OCI-LY3 (cell line): ENCODE data around the gene BID.

Source experiments
- H2AFZ ChIP-seq: fragments of 200-600, 300-600 bp; shearing (Covaris generic); 2 replicates; pipeline ENCODE4 v1.6.0; 2014; ENCODE audit warnings: antibody characterized with exemption, low read depth, low read length
- H3K27ac ChIP-seq: fragments of 200-600, 300-600 bp; sonication (generic); 2 replicates; pipeline ENCODE4 v1.5.1; 2014; ENCODE audit warnings: mild to moderate bottlenecking, low read length, moderate library complexity, mixed read lengths
- H3K27me3 ChIP-seq: fragments of 200-600, 300-600 bp; sonication (generic); 2 replicates; pipeline ENCODE4 v1.6.1; 2014; ENCODE audit warnings: low read depth, low read length, mixed read lengths
- H3K36me3 ChIP-seq: fragments of 200-600, 300-600 bp; sonication (generic); replicated peaks from 2 replicates; pipeline ENCODE3; 2014; ENCODE audit warnings: low read depth, low read length, mixed read lengths
- H3K4me1 ChIP-seq: fragments of 300-600, 200-600 bp; sonication (generic); 2 replicates; pipeline ENCODE4 v1.6.1; 2014; ENCODE audit warnings: low read length, mixed read lengths
- H3K4me2 ChIP-seq: fragments of 200-600, 300-600 bp; sonication (generic); 2 replicates; pipeline ENCODE4 v1.6.1; 2014; ENCODE audit warnings: low read length, mixed read lengths
- H3K4me3 ChIP-seq: fragments of 300-600, 200-600 bp; sonication (generic); 2 replicates; pipeline ENCODE4 v1.5.1; 2014; ENCODE audit warnings: antibody characterized with exemption, mild to moderate bottlenecking, low read length, moderate library complexity
- H3K79me2 ChIP-seq: fragments of 300-600, 200-600 bp; shearing (Covaris generic); 2 replicates; pipeline ENCODE4 v1.6.1; 2014; ENCODE audit warnings: mild to moderate bottlenecking, low read length, mixed read lengths
- H3K9ac ChIP-seq: fragments of 300-600, 200-600 bp; shearing (Covaris generic); 2 replicates; pipeline ENCODE4 v1.6.0; 2014; ENCODE audit warnings: mild to moderate bottlenecking, low read length, moderate library complexity
- H3K9me3 ChIP-seq: fragments of 200-600, 300-600 bp; shearing (Covaris generic); 2 replicates; pipeline ENCODE4 v1.6.1; 2014; ENCODE audit warnings: low read length, mixed read lengths; ENCODE audit not compliant: insufficient read depth
- H4K20me1 ChIP-seq: fragments of 200-600, 300-600 bp; sonication (generic); 2 replicates; pipeline ENCODE4 v1.6.1; 2016; ENCODE audit warnings: low read length, mixed read lengths; ENCODE audit not compliant: insufficient read depth
- EZH2phosphoT487 ChIP-seq: fragments of 200-600 bp; shearing (Covaris generic); IDR thresholded peaks from 2 replicates; pipeline ENCODE4 v1.6.1; 2018; ENCODE audit warnings: antibody characterized with exemption, mixed run types, low read depth
- TF ChIP-seq, protein P1 (sequence below): fragments of 200-600, 300-600 bp; sonication (generic); IDR thresholded peaks from 2 replicates; pipeline ENCODE4 v1.5.1; 2014; ENCODE audit warnings: antibody characterized with exemption, low read length, low read depth

BID gene

DNA sequence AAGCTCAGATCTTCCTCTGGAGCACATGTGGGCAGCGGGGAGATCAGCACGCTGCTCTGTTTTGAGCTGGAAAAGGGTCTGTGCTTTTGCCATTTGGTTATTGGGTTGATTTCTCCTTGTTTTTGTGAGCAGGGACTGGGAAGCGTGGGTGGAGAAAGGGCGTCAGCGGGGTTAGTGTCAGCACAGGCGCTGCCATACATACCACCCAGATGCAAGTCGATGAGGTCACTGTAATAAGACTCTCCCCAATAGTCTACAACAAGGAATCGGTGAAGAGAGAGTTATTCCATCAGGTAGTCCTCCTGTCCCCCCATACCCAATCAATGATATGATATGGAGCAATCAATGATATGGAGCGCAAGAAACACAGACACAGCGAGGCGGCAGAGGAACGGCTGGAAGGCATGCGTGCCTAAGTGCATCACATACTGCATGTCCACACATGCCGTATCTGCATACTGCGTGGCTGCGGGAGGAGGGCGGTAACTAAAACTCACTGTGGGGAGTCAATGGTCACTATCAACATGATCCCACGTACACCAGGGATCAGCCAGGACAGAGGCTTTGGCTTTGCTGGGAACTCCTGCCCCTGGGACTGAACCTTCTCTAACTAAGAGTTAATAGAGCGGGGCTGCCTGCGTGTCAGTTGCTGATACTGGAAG is 29.5 kb upstream of the BID start:
- H3K4me1 ChIP-seq: peaks cover 54% of the 10 kb centered on the region
- H3K9me3 ChIP-seq: no peaks in the 10 kb centered on the region
- no peak overlapping the region for H3K4me3 ChIP-seq
- H3K79me2 ChIP-seq: peaks cover 4% of the 10 kb centered on the region; the same call in 1 of the 2 replicates
- no peak overlapping the region for H3K9ac ChIP-seq
- H3K27me3 ChIP-seq: no peaks in the 10 kb centered on the region
- H4K20me1 ChIP-seq: no peaks in the 10 kb centered on the region
- no peak overlapping the region for H3K4me2 ChIP-seq
- peaks cover 62% of the 10 kb centered on the region for H3K36me3 ChIP-seq
- H3K27ac ChIP-seq: no peak overlapping the region
- no peak overlapping the region for H2AFZ ChIP-seq
- no peak for TF ChIP-seq EZH2phosphoT487
- TF ChIP-seq, protein P1, sequence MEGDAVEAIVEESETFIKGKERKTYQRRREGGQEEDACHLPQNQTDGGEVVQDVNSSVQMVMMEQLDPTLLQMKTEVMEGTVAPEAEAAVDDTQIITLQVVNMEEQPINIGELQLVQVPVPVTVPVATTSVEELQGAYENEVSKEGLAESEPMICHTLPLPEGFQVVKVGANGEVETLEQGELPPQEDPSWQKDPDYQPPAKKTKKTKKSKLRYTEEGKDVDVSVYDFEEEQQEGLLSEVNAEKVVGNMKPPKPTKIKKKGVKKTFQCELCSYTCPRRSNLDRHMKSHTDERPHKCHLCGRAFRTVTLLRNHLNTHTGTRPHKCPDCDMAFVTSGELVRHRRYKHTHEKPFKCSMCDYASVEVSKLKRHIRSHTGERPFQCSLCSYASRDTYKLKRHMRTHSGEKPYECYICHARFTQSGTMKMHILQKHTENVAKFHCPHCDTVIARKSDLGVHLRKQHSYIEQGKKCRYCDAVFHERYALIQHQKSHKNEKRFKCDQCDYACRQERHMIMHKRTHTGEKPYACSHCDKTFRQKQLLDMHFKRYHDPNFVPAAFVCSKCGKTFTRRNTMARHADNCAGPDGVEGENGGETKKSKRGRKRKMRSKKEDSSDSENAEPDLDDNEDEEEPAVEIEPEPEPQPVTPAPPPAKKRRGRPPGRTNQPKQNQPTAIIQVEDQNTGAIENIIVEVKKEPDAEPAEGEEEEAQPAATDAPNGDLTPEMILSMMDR: no peak

DNA sequence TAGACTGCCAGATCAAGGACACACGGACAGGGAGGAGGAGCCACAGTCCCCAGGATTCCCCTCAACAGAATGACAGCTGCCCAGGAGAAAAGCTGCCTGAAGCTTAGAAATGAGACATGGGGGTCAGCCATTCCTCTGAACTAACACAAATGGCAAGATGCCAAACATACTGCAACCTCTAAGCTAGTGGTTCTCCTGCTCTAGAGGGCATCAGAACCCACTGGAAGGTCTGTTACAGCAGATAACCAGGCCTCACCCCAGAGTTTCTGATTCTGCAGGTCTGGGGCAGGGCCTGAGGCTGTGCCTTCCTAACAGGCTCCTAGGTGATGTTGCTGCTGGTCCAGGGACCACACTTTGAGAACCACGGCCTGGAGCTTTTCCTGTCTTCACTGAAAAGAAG is 28.6 kb upstream of the BID start:
- peak overlapping the region; percentile 98 for H3K27ac ChIP-seq
- no peaks in the 10 kb centered on the region for H3K9me3 ChIP-seq
- H3K27me3 ChIP-seq: no peaks in the 10 kb centered on the region
- H3K4me1 ChIP-seq: peaks cover 63% of the 10 kb centered on the region
- peaks cover 5% of the 10 kb centered on the region for H3K79me2 ChIP-seq
- no peak overlapping the region; the same call in 1 of the 2 replicates for H3K9ac ChIP-seq
- H2AFZ ChIP-seq: no peak overlapping the region
- peaks cover 54% of the 10 kb centered on the region for H3K36me3 ChIP-seq
- H4K20me1 ChIP-seq: no peaks in the 10 kb centered on the region
- H3K4me3 ChIP-seq: no peak overlapping the region
- TF ChIP-seq EZH2phosphoT487: no peak
- TF ChIP-seq, protein P1: no peak
- H3K4me2 ChIP-seq: no peak overlapping the region

DNA sequence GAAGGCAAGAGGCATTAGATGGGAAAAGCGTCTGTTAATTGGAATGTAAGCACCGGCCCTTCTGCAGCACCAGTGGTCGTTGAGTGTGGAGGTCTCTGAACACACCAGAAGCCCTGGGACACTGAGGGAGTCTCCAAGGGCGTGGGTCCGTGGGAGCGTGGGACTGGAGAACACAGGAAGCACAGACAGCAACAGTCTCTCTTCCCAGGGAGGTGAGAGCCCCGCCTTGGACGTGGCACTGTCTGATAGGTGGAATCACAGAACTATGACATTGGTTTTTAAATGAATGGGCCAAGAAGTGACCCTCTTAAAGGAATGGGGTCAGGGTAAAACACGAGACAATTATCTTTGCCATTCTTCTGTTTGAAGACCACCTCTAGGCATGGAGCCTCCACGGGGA is 28.1 kb upstream of the BID start:
- H2AFZ ChIP-seq: no peak overlapping the region
- H3K79me2 ChIP-seq: peaks cover 9% of the 10 kb centered on the region
- H3K9me3 ChIP-seq: no peaks in the 10 kb centered on the region
- no peak overlapping the region for H3K4me3 ChIP-seq
- H3K4me1 ChIP-seq: peaks cover 67% of the 10 kb centered on the region
- H3K27me3 ChIP-seq: no peaks in the 10 kb centered on the region
- no peak overlapping the region for H3K4me2 ChIP-seq
- peaks cover 49% of the 10 kb centered on the region for H3K36me3 ChIP-seq
- no peak overlapping the region; the same call in 1 of the 2 replicates for H3K9ac ChIP-seq
- peak overlapping the region; percentile 98 for H3K27ac ChIP-seq
- H4K20me1 ChIP-seq: no peaks in the 10 kb centered on the region
- TF ChIP-seq, protein P1: no peak
- TF ChIP-seq EZH2phosphoT487: no peak

DNA sequence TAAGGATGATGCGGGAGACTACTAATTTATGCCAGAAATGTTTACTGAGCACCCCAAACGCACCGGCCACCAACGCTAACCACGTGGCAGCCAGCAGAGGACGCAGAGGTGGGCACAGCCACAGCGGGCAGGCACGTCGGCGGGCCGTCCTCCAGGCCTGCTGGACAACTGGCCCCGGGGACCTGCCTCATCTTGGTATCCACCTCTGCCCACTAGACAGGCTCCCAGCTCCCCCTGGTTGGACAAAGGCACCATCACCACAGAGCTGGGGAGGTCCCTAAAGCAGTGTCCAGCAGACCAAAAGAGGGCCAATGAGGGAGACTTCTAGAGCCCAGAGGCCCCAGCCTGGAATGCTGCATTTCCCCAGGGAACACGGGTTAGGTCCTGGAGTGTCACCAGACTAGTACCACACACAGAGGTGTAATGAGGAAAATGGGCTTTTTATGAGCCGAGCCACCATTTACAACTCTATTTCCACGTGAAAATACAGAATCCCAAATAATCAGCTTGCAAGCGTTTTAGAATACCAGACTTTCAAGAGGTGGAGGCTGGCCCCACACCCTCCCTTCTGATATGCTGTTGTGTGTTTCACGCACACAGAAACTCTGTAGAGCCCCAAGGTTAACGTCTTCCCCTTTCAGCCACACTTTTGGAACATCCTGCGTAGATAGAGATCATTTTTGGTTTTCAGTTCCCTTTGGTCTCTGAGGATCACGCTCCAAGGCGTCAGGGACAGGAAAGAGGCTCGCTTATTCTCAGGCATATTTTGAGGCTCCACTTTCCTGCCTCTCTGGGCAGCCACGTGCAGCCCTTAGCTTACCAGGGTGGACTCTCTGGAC is 23.7 kb upstream of the BID start:
- H3K4me3 ChIP-seq: peak overlapping the region; percentile 45
- H3K27me3 ChIP-seq: no peaks in the 10 kb centered on the region
- peak overlapping the region; percentile 98 for H3K27ac ChIP-seq
- no peak overlapping the region for H2AFZ ChIP-seq
- peaks cover 25% of the 10 kb centered on the region for H3K79me2 ChIP-seq
- peaks cover 96% of the 10 kb centered on the region for H3K4me1 ChIP-seq
- H4K20me1 ChIP-seq: no peaks in the 10 kb centered on the region
- H3K9ac ChIP-seq: peak overlapping the region; percentile 76
- no peaks in the 10 kb centered on the region for H3K9me3 ChIP-seq
- peaks cover 31% of the 10 kb centered on the region for H3K36me3 ChIP-seq
- peak overlapping the region; percentile 80 for H3K4me2 ChIP-seq
- no peak for TF ChIP-seq EZH2phosphoT487
